Hepatocyte (in vitro differentiated cells): ENCODE results near the gene RPS6KA1. TPM values are rescaled to one million over a fixed set of nuclear protein-coding genes. Genes with fewer than 3 reads are reported as not detected.

Experiments
- DNase-seq: peaks from one replicate; pipeline ENCODE4 v3.0.0-alpha.2; 2016; ENCODE audit warnings: low spot score
- H2AFZ ChIP-seq: fragments of 200-600 bp; sonication (generic); 2 replicates; pipeline ENCODE4 v1.6.0; 2016; ENCODE audit warnings: antibody characterized with exemption, mild to moderate bottlenecking
- H3K27ac ChIP-seq: fragments of 200-600 bp; sonication (generic); 2 replicates; pipeline ENCODE4 v1.5.1; 2016; ENCODE audit warnings: mild to moderate bottlenecking
- H3K27me3 ChIP-seq: fragments of 200-600 bp; sonication (generic); 2 replicates; pipeline ENCODE4 v1.6.1; 2016
- H3K36me3 ChIP-seq: fragments of 200-600 bp; sonication (generic); replicated peaks from 2 replicates; pipeline ENCODE4 v1.5.1; 2016; ENCODE audit warnings: low read depth; ENCODE audit not compliant: insufficient read depth
- H3K4me1 ChIP-seq: fragments of 200-600 bp; sonication (generic); 2 replicates; pipeline ENCODE4 v1.5.1; 2016; ENCODE audit warnings: mild to moderate bottlenecking, moderate library complexity; ENCODE audit not compliant: insufficient read depth
- H3K4me2 ChIP-seq: fragments of 200-600 bp; sonication (generic); 2 replicates; pipeline ENCODE4 v1.6.0; 2016
- H3K4me3 ChIP-seq: fragments of 200-600 bp; sonication (generic); 2 replicates; pipeline ENCODE4 v1.5.1; 2016; ENCODE audit warnings: mild to moderate bottlenecking
- H3K79me2 ChIP-seq: fragments of 200-600 bp; sonication (generic); 2 replicates; pipeline ENCODE4 v1.6.0; 2017; ENCODE audit warnings: mild to moderate bottlenecking
- H3K9me2 ChIP-seq: fragments of 200-600 bp; sonication (generic); replicated peaks from 2 replicates; pipeline ENCODE4 v1.6.0; 2017; ENCODE audit warnings: mild to moderate bottlenecking; ENCODE audit not compliant: insufficient read depth
- H3K9me3 ChIP-seq: fragments of 200-600 bp; sonication (generic); 2 replicates; pipeline ENCODE4 v1.5.1; 2016; ENCODE audit warnings: low read depth, mild to moderate bottlenecking
- H4K20me1 ChIP-seq: fragments of 200-600 bp; sonication (generic); 2 replicates; pipeline ENCODE4 v1.6.0; 2016; ENCODE audit warnings: mild to moderate bottlenecking; ENCODE audit not compliant: insufficient read depth, poor library complexity, severe bottlenecking
- CTCF ChIP-seq: fragments of 200-600 bp; sonication (generic); IDR thresholded peaks from 2 replicates; pipeline ENCODE4 v1.5.1; 2016; ENCODE audit warnings: antibody characterized with exemption, mild to moderate bottlenecking; ENCODE audit not compliant: poor library complexity
- EZH2 ChIP-seq: fragments of 200-600 bp; sonication (generic); IDR thresholded peaks from 2 replicates; pipeline ENCODE4 v1.6.1; 2016; ENCODE audit warnings: antibody characterized with exemption, mild to moderate bottlenecking, borderline replicate concordance
- EZH2phosphoT487 ChIP-seq: fragments of 200-600 bp; sonication (generic); IDR thresholded peaks from one replicate; pipeline ENCODE4 v1.6.1; 2018; ENCODE audit warnings: antibody characterized with exemption, mild to moderate bottlenecking, low read depth, moderate library complexity; ENCODE audit not compliant: unreplicated experiment, severe bottlenecking
- WGBS: methylation state at CpG from one replicate; pipeline ENCODE4 v1.1.6; 2016; ENCODE audit warnings: low lambda C conversion rate; ENCODE audit errors: missing lambda C conversion rate; 5-methylcytosine and 5-hydroxymethylcytosine counted together
- polyA plus RNA-seq: library from polyadenylated mRNA; unstranded; fragments of >200 nt; fragmentation: Nextera tagmentation; extraction: Ambion mirVana; gene quantifications from 2 replicates; pipeline ENCODE4 v1.2.1, GENCODE V29; 2016
- total RNA-seq: library from RNA; depleted of rRNA; stranded (reverse); fragments of >200 nt; gene quantifications from 2 replicates; pipeline ENCODE4 v1.2.3, GENCODE V29; 2014

Gene RPS6KA1
- total and polyA plus RNA-seq, 2 experiments from 2014 or later, result 30.2 to 30.6 TPM

GRCh38 chr1:26531651-26532131 lies 2.1 kb downstream of the RPS6KA1 start:
- H3K4me3 ChIP-seq, result no peak overlapping the region

GRCh38 chr1:26533951-26534509 lies 4.5 kb downstream of the RPS6KA1 start:
- TF ChIP-seq CTCF, result no peak
- no peak for TF ChIP-seq EZH2phosphoT487
- TF ChIP-seq EZH2, result no peak
- Histone ChIP-seq H2AFZ (no peak overlapping the region), H3K9me2 (no peaks in the 10 kb centered on the region), H3K4me1 (peaks cover 23% of the 10 kb centered on the region), H3K27me3 (no peaks in the 10 kb centered on the region), H3K4me3 (no peak overlapping the region), H3K9me3 (no peaks in the 10 kb centered on the region), H3K79me2 (peaks cover 35% of the 10 kb centered on the region), H3K27ac (no peak overlapping the region), H3K36me3 (no peaks in the 10 kb centered on the region), H3K4me2 (no peak overlapping the region), H4K20me1 (peaks cover 4% of the 10 kb centered on the region)
- WGBS, result 89% methylated on average over 5 of the region's 5 CpGs
- DNase-seq, result no peak

More at GRCh38 chr1:26531651-26532131, 2.1 kb downstream of the RPS6KA1 start:
- Histone ChIP-seq H3K9me3 (no peaks in the 10 kb centered on the region), H3K27me3 (no peaks in the 10 kb centered on the region), H2AFZ (no peak overlapping the region), H3K27ac (peak overlapping the region; percentile 95), H3K36me3 (no peaks in the 10 kb centered on the region), H3K79me2 (peaks cover 35% of the 10 kb centered on the region), H3K4me1 (peaks cover 18% of the 10 kb centered on the region), H3K9me2 (no peaks in the 10 kb centered on the region), H4K20me1 (no peaks in the 10 kb centered on the region), H3K4me2 (peak overlapping the region; percentile 94)
- peak; percentile 31 for DNase-seq
- TF ChIP-seq EZH2phosphoT487, result no peak
- TF ChIP-seq EZH2, result no peak
- TF ChIP-seq CTCF, result no peak
- 71% methylated on average over 12 of the region's 12 CpGs for WGBS

- peaks cover 33% of the 10 kb centered on the region for H3K79me2 ChIP-seq
- TF ChIP-seq EZH2 (no peak), EZH2phosphoT487 (no peak), CTCF (no peak)
- no peak for DNase-seq
- H3K9me3 ChIP-seq, result no peaks in the 10 kb centered on the region
- H3K9me2 ChIP-seq, result no peaks in the 10 kb centered on the region
- no peak overlapping the region for H3K4me3 ChIP-seq
- H3K4me1 ChIP-seq, result peaks cover 22% of the 10 kb centered on the region
- WGBS, result 53% methylated on average over 1 of the region's 1 CpG
- H3K27ac ChIP-seq, result no peak overlapping the region
- no peak overlapping the region for H2AFZ ChIP-seq
- peaks cover 4% of the 10 kb centered on the region for H4K20me1 ChIP-seq
- H3K27me3 ChIP-seq, result no peaks in the 10 kb centered on the region
- H3K4me2 ChIP-seq, result no peak overlapping the region
- no peaks in the 10 kb centered on the region for H3K36me3 ChIP-seq
Observed at GRCh38 chr1:26535201-26535600, 5.6 kb downstream of the RPS6KA1 start.
